ENCODE results near the gene SPTLC3. TPM values are rescaled to one million over a fixed set of nuclear protein-coding genes. Genes with fewer than 3 reads are reported as not detected.

Gene SPTLC3
- total and polyA plus RNA-seq, 9 donors = 2.1 to 10.5 (median 8.8) TPM

GRCh38 chr20:13041574-13042457 is 33.0 kb downstream of the SPTLC3 start:
- Histone ChIP-seq H3K27ac (no peak overlapping the region), H3K9me3 (no peaks in the 10 kb centered on the region), H3K36me3 (no peaks in the 10 kb centered on the region), H3K4me3 (no peak overlapping the region), H3K27me3 (no peaks in the 10 kb centered on the region), H3K4me1 (ENCODE audit: insufficient read depth) (no peaks in the 10 kb centered on the region)
- DNase-seq = no peak
- no peak for TF ChIP-seq EP300 (IDR thresholded peaks at IDR 0.05)
- TF ChIP-seq, protein P1, sequence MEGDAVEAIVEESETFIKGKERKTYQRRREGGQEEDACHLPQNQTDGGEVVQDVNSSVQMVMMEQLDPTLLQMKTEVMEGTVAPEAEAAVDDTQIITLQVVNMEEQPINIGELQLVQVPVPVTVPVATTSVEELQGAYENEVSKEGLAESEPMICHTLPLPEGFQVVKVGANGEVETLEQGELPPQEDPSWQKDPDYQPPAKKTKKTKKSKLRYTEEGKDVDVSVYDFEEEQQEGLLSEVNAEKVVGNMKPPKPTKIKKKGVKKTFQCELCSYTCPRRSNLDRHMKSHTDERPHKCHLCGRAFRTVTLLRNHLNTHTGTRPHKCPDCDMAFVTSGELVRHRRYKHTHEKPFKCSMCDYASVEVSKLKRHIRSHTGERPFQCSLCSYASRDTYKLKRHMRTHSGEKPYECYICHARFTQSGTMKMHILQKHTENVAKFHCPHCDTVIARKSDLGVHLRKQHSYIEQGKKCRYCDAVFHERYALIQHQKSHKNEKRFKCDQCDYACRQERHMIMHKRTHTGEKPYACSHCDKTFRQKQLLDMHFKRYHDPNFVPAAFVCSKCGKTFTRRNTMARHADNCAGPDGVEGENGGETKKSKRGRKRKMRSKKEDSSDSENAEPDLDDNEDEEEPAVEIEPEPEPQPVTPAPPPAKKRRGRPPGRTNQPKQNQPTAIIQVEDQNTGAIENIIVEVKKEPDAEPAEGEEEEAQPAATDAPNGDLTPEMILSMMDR (IDR thresholded peaks at IDR 0.05) = no peak
- TF ChIP-seq POLR2A (IDR thresholded peaks at IDR 0.05) = no peak
- intact Hi-C loops (cut with DNase I) = loop anchor here in 1 of 4 donors (2.0 kb wide), 1 partner anchor 41 kb away; no protein-coding TSS in a partner anchor
- 86 to 91% (median 91%) methylated on average over 4 of the region's 4 CpGs for WGBS, 3 donors

- Histone ChIP-seq H3K36me3 (no peaks in the 10 kb centered on the region), H3K4me1 (ENCODE audit: insufficient read depth) (no peaks in the 10 kb centered on the region), H3K27me3 (no peaks in the 10 kb centered on the region), H3K27ac (no peak overlapping the region), H3K4me3 (no peak overlapping the region), H3K9me3 (no peaks in the 10 kb centered on the region)
- intact Hi-C loops (cut with DNase I) = loop anchor here in 1 of 4 donors (2.0 kb wide), 1 partner anchor 42 kb away; no protein-coding TSS in a partner anchor
- TF ChIP-seq EP300 (IDR thresholded peaks at IDR 0.05) = no peak
- TF ChIP-seq POLR2A (IDR thresholded peaks at IDR 0.05) = no peak
- DNase-seq = no peak
Observed at GRCh38 chr20:13042458-13042794, 33.7 kb downstream of the SPTLC3 start.

DNA sequence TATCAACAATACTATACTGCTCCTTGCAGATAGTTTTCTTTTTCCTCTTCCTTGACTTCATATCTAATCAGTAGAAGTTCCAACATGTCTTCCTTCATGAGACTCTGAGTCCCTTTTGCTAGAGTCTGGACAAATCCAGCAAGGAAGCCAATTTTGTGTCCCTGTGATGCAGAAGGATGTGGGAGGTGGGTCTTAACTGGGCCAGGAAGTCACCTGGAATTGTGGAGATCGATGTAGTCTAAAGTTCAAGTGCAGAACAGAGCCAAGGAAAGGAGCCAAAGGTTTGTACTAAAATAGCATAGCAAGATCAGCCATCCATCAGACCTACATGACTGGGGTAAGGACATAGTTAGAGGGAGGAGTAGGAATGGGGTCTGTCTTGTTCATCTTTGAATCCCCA is 37.6 kb downstream of the SPTLC3 start:
- TF ChIP-seq, protein P1 (IDR thresholded peaks at IDR 0.05) = no peak
- TF ChIP-seq EP300 (IDR thresholded peaks at IDR 0.05) = no peak
- no peak for TF ChIP-seq POLR2A (IDR thresholded peaks at IDR 0.05)
- no peak overlapping the region for H3K4me3 ChIP-seq
- DNase-seq = no peak
- no peaks in the 10 kb centered on the region for H3K4me1 ChIP-seq (ENCODE audit: insufficient read depth)
- no peaks in the 10 kb centered on the region for H3K36me3 ChIP-seq
- WGBS, 3 donors = 82 to 88% (median 82%) methylated on average over 1 of the region's 1 CpG
- no peak overlapping the region for H3K27ac ChIP-seq
- intact Hi-C loops (cut with DNase I) = no loop called here
- H3K27me3 ChIP-seq = no peaks in the 10 kb centered on the region
- no peaks in the 10 kb centered on the region for H3K9me3 ChIP-seq

DNA sequence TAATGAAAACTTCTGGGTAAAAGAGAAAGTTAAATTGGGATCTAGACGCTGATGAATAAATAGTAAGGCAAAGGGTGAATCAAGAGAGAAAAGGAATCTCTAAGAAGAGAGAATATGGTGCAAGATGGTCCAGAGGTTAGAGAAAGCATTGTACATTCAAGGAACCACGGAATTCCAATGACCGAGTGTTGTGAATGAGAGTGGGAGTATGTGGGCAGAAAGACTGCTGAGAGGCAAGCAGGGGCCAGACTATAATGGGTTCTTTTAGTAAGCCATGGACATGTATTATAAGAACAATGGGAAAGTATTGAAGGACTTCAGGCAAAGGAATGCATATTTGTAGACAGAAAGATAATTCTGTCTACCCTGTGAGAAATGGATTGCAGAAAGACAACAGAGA is 45.2 kb downstream of the SPTLC3 start:
- H3K4me1 ChIP-seq (ENCODE audit: insufficient read depth) = no peaks in the 10 kb centered on the region
- H3K27ac ChIP-seq = no peak overlapping the region
- intact Hi-C loops (cut with DNase I) = no loop called here
- TF ChIP-seq POLR2A (IDR thresholded peaks at IDR 0.05) (no peak), EP300 (IDR thresholded peaks at IDR 0.05) (no peak)
- TF ChIP-seq, protein P1 (IDR thresholded peaks at IDR 0.05) = no peak
- no peaks in the 10 kb centered on the region for H3K36me3 ChIP-seq
- H3K27me3 ChIP-seq = no peaks in the 10 kb centered on the region
- H3K4me3 ChIP-seq = no peak overlapping the region
- 63 to 88% (median 80%) methylated on average over 3 of the region's 3 CpGs for WGBS, 3 donors
- no peaks in the 10 kb centered on the region for H3K9me3 ChIP-seq
- no peak for DNase-seq
